ENCODE results near the gene DOCK2. TPM values are rescaled to one million over a fixed set of nuclear protein-coding genes. Genes with fewer than 3 reads are reported as not detected.
"Not testable (repeated sequence)": the region's sequence is repeated elsewhere in the genome, so short reads cannot be mapped to it uniquely, and the experiment has no call there.

The DOCK2 gene
- 0.48 TPM in 1 of 2 replicates, not detected in the other for total RNA-seq (2014; rRNA removed; shearing (Covaris generic))
- 0.21 TPM in 1 of 2 replicates, not detected in the other for polyA plus RNA-seq (2015; cell fraction: cytosol; rRNA removed)
- polyA plus RNA-seq (2015; cell fraction: nucleus; rRNA removed): 0.20 TPM in 1 of 2 replicates, not detected in the other

DNA sequence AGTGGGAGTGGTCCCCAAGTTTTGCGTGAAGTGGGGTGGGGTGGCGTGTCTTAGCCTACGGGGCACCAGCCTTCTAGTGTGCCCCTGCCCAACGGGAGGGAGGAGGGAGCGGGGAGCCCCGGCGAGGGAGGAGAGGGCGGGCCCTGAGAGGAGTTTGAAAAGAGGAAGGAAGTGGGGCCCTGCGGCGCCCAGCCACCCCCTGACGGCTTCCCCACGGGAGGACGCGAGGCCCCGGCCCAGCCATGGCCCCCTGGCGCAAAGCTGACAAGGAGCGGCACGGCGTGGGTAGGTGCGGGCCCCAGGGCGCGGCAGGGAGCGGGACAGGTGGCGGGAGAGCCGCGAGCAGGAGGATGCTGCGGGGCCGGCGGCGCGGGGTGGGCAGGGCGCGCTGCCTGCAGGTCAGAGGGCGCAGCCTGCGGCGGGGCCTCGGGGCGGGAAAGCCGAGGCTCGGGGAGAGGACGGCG is at the start of gene DOCK2:
DOCK2 (plus strand) TSS at position 191 of the 464 bp plus-strand sequence; CDS start at position 243, 52 bp downstream.
- DNase-seq (ENCODE audit: low read depth, low spot score): no peak
- in situ Hi-C loops (cut with HindIII; ENCODE audit: low pct_unique_long_range_greater_than_20kb, low sequenced_read_pairs): no loop called here

- DNase-seq (ENCODE audit: low read depth, low spot score): no peak
- in situ Hi-C loops (cut with HindIII; ENCODE audit: low pct_unique_long_range_greater_than_20kb, low sequenced_read_pairs): no loop called here
Observed at GRCh38 chr5:169590602-169591001, 46.5 kb upstream of the DOCK2 start.

GRCh38 chr5:169591636-169592035 is 45.4 kb upstream of the DOCK2 start:
- in situ Hi-C loops (cut with HindIII; ENCODE audit: low pct_unique_long_range_greater_than_20kb, low sequenced_read_pairs): no loop called here
- no peak for DNase-seq (ENCODE audit: low read depth, low spot score)

DNA sequence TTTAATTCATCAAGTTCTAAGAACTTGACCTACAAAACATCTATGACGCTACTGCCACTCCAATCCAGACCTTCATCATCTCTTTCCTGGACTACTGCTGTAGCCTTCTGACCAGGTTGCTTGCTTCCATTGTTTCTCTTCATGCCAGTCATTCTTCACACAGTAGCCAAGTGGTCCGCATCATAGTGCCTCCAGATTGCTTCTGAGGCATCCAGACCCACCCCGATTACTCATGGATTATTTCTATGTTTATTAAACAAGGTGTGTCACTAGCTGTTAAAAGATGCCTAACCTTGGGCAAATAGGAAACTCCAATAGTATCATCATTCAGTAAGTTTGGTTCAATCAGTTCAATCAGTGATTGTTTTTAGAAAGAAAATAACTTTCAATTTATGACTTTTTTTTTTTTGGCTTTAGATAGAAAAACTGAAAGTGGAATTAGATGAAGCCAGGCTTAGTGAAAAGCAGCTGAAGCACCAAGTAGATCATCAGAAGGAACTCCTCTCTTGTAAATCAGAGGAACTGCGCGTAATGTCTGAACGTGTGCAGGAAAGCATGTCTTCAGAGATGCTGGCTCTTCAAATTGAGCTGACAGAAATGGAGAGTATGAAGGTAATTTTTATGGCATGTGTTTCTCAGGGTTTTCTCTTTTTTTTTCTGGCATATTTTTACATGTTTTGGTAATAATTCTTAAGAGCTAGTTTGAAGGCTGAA is 44.0 kb upstream of the DOCK2 start:
- in situ Hi-C loops (cut with HindIII; ENCODE audit: low pct_unique_long_range_greater_than_20kb, low sequenced_read_pairs): no loop called here
- DNase-seq (ENCODE audit: low read depth, low spot score): no peak

DNA sequence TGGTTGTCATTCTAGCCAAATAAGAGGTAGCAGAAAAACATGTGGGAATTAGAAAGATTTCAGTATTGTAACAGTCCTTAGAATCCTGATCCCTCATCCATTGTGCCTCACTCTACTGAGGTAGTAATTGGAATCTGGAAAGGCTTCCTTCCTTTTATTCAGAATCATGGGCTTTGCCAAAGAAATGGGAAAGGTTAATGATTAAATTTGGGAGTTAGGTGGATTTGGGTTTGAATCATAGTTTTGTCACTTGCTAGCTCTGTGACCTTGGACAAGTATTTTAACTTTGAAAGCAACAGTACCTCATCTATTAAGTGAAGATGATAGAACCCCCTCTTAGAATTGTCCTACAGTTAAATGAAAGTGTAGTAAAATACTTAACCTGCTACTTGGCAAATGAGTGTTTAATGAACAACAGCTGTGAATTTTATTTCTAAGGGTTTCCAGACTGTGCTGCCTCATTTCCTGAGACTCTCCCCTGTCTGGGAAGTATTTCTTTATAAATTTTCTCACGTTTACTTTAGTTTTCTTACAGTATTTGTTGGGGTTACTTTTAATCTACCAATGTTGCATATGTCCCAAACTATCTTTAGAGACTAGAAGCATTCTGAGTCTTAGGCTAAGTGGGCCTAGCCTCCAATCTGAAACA is 41.8 kb upstream of the DOCK2 start:
- no peak for DNase-seq (ENCODE audit: low read depth, low spot score)
- in situ Hi-C loops (cut with HindIII; ENCODE audit: low pct_unique_long_range_greater_than_20kb, low sequenced_read_pairs): no loop called here

- DNase-seq (ENCODE audit: low read depth, low spot score): no peak
- in situ Hi-C loops (cut with HindIII; ENCODE audit: low pct_unique_long_range_greater_than_20kb, low sequenced_read_pairs): no loop called here
Observed at GRCh38 chr5:169599451-169599850, 37.6 kb upstream of the DOCK2 start.

GRCh38 chr5:169602535-169602934 is 34.5 kb upstream of the DOCK2 start:
- no peak for DNase-seq (ENCODE audit: low read depth, low spot score)
- in situ Hi-C loops (cut with HindIII; ENCODE audit: low pct_unique_long_range_greater_than_20kb, low sequenced_read_pairs): no loop called here

DNA sequence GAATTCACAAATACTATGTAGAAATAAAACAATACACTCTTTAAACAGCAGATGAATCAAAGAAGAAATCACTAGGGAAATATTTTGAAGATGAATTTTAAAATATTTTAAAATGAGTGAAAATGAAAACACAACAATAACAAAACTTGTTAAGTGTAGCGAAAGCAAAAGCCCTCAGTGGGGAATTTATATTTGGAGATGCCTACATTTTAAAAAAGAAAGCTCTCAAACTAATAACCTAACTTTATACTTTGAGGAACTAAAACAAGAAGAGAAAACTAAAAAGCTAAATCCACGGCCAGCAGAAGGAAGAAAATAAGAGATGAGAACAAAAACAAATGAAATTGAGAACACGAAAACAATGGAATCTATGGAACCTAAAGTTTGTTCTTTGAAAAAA is 30.8 kb upstream of the DOCK2 start:
- in situ Hi-C loops (cut with HindIII; ENCODE audit: low pct_unique_long_range_greater_than_20kb, low sequenced_read_pairs): no loop called here
- DNase-seq (ENCODE audit: low read depth, low spot score): no peak

GRCh38 chr5:169607882-169608281 is 29.2 kb upstream of the DOCK2 start:
- in situ Hi-C loops (cut with HindIII; ENCODE audit: low pct_unique_long_range_greater_than_20kb, low sequenced_read_pairs): no loop called here
- DNase-seq (ENCODE audit: low read depth, low spot score): no peak

DNA sequence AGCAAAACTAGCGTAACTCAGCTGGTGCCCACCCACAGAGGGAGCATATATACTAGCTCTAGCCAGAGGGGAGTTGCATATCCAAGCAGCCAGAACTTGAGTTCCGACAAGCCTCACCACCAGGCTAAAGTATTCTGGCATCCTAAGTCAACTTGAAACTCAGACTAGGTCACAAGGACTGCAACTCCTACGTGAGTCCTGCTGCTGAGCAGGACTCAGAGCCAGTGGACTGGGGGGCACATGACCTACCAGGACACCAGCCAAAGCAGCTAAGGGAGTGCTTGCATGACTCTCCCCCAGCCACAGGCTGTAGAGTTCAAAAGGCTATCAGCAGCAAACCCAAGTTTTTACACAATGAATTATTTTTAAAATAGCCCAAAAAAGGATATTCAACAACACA is 27.4 kb upstream of the DOCK2 start:
- peak; percentile 16 for DNase-seq (ENCODE audit: low read depth, low spot score)
- in situ Hi-C loops (cut with HindIII; ENCODE audit: low pct_unique_long_range_greater_than_20kb, low sequenced_read_pairs): no loop called here

DNA sequence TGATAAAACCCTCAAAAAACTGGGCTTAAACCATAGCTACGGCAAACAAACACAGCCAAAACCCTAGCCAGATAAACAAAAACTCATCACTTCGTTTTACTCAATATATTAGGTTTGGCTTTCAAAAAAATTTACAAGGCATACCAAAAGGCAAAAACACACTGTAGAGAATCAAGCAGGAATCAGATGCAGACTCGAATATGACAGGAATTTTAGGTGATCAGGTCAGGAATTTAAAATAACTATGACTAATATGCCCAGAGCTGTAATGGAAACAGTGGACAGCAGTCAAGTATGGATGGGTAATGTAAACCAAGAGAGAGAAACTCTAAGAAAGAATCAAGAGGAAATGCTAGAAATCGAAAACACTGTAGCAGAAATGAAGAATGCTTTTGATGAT is 26.5 kb upstream of the DOCK2 start:
- in situ Hi-C loops (cut with HindIII; ENCODE audit: low pct_unique_long_range_greater_than_20kb, low sequenced_read_pairs): no loop called here
- no peak for DNase-seq (ENCODE audit: low read depth, low spot score)

DNA sequence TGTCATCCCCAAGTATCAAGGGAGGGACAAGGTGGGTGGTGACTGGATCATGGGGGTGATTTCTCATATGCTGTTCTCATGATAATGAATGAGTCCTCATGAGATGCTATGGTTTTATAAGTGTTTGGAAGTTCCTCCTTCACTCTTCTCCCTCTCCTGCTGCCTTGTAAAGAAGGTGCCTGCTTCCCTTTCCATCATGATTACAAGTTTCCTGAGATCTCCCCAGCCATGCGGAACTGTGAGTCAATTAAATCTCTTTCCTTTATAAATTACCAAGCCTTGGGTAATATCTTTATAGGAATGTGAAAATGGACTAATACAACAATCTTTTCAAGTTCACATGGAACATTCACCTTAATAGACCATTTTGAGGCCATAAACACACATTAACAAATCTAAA is 21.5 kb upstream of the DOCK2 start:
- in situ Hi-C loops (cut with HindIII; ENCODE audit: low pct_unique_long_range_greater_than_20kb, low sequenced_read_pairs): no loop called here
- DNase-seq (ENCODE audit: low read depth, low spot score): no peak

DNA sequence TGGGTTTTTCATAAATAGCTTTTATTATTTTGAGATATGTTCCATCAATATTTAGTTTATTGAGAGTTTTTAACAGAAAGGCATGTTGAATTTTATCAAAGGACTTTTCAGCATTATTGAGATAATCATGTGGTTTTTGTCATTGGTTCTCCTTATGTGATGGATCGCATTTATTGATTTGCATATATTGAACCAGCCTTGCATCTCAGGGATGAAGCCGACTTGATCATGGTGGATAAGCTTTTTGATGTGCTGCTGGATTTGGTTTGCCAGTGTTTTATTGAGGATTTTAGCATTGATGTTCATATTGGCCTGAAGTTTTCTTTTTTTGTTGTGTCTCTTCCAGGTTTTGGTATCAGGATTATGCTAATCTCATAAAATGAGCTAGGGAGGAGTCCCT is 12.8 kb upstream of the DOCK2 start:
- DNase-seq (ENCODE audit: low read depth, low spot score); in situ Hi-C loops (cut with HindIII; ENCODE audit: low pct_unique_long_range_greater_than_20kb, low sequenced_read_pairs): not testable (repeated sequence)

DNA sequence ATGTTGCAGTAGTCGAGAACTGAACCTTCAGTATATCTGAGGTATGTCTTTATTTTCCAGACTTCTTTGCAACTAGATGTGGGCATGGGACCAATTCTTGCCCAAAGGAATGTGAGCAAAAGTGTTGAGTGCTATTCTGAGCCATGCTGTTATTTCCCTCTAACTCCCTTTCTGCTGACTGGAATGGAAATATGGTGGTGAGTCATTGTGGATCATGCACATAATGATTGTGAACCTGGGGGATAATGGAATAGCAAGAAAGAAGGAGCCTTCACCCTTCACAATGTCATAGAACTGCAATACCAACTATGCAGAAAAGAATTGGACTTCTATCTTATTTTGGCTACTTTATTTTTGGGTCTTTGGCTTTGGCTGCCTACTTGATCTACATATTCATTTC is 10.3 kb upstream of the DOCK2 start:
- in situ Hi-C loops (cut with HindIII; ENCODE audit: low pct_unique_long_range_greater_than_20kb, low sequenced_read_pairs): no loop called here
- DNase-seq (ENCODE audit: low read depth, low spot score): no peak

GRCh38 chr5:169627551-169627950 is 9.5 kb upstream of the DOCK2 start:
- DNase-seq (ENCODE audit: low read depth, low spot score): no peak
- in situ Hi-C loops (cut with HindIII; ENCODE audit: low pct_unique_long_range_greater_than_20kb, low sequenced_read_pairs): no loop called here

- no peak for DNase-seq (ENCODE audit: low read depth, low spot score)
- in situ Hi-C loops (cut with HindIII; ENCODE audit: low pct_unique_long_range_greater_than_20kb, low sequenced_read_pairs): no loop called here
Observed at GRCh38 chr5:169628892-169629291, 8.2 kb upstream of the DOCK2 start.

- DNase-seq (ENCODE audit: low read depth, low spot score): no peak
- in situ Hi-C loops (cut with HindIII; ENCODE audit: low pct_unique_long_range_greater_than_20kb, low sequenced_read_pairs): no loop called here
Observed at GRCh38 chr5:169629847-169630548, 7.1 kb upstream of the DOCK2 start.

DNA sequence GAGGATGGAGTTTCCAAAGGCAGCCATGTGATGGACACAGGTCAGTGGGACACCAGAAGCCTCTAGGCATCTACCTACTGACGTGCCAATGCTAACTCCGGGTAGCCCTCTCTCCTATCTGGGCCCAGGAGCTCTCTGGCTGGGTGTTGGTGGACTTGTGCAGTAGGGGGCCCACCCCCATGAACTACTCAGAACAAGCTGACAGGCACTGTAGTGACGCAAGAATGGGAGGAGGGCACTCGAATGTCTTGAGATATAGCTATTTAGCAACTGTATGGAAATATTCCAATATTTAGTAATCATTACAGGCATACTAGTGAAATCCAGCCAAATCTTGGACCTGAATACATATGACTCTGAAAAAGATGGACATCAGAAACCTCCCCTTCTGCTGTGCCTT is 5.7 kb upstream of the DOCK2 start:
- DNase-seq (ENCODE audit: low read depth, low spot score): no peak
- in situ Hi-C loops (cut with HindIII; ENCODE audit: low pct_unique_long_range_greater_than_20kb, low sequenced_read_pairs): no loop called here
